Measurements from ENCODE around the gene ENTPD6.

DNA sequence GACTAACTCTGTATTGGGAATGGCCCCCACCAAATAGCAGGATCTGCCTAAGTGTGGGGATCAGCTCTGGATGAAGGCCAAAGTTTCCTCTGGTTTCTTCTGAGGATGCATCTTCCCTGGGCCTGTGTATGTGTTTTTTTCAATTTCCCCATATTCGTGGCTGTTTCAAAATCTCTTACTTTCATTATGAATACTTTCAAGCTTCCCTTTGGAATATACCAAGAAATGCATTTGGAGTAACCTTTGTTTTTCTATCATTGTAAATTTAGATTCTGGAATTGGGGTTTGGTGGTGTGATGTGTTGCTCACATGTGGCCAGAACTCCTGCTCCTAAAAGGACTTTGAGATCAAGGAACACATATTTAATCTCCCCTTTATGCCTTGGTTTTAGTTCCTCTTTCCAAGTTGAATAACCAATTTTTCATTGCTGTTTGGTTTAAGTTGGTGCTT, 8.4 kb downstream of the ENTPD6 start:
- no peak for TF ChIP-seq TAF1 (IDR thresholded peaks at IDR 0.05; ENCODE audit: borderline replicate concordance, insufficient read depth, low read length)
- TF ChIP-seq POLR2AphosphoS5 (IDR thresholded peaks at IDR 0.05; ENCODE audit: low read depth, low read length), result no peak
- no peak for TF ChIP-seq REST (IDR thresholded peaks at IDR 0.05; ENCODE audit: insufficient read depth in 1 of 2, low read depth in 2 of 2, low read length in 2 of 2)
